GM21367 (cell line): Measurements from ENCODE around the gene CXCR2.
"Not testable (repeated sequence)": the region's sequence is repeated elsewhere in the genome, so short reads cannot be mapped to it uniquely, and the experiment has no call there.

Experiments
- ATAC-seq: cut with Tn5 transposase; IDR thresholded peaks from one replicate; pipeline ENCODE4 v1.9.1; 2021; ENCODE audit not compliant: unreplicated experiment

The CXCR2 gene

DNA sequence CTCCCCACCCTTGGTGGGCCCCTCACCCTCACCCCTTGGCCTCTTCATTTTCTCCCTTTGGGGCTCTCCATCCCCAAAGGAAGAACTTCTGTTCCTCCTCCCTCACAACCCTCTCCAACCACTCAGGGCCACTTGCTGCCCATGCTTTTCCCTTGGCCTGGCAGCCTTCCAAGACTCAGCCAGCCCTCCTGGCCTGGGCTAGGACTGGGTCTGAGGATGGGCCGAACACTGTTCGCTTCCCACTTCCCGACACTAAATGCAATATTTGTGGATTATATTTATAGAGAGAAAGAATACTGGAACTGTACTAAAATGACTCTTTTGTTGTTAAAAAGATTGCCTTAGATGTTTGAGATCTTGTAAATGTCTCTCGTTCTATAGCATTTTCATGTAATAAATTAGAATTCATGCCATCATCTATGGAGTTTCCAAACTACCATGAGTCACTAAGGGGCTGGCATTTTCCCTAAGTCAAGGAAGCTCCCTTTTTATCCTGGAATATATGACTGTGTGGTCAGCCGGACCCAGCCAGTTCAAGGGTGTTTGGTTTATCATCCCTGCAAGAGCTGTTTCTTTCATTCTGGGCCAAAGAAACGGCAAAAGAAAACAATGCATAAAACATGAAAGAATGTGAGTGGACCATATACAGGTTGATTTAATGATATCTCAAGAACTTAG is 3.8 kb downstream of the CXCR2 start:
- no peak for ATAC-seq

DNA sequence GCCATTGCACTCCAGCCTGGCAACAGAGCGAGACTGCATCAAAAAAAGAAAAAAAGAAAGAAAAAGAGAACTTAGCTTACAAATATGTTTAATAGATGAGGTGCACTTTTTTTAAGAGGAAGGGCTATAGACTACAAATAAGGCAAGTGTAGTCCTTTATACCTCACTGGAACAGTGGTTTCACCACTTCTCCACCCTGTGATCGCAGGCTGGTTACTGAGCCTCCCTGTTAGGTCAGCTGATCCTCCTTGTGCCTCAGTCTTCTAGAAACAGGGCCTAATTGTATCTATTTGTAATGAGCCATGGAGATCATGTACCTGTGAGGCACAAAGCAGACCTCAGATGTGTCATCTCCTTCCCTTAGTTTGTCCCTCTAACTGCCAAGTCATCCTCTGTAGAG is 4.5 kb downstream of the CXCR2 start:
- no peak for ATAC-seq

DNA sequence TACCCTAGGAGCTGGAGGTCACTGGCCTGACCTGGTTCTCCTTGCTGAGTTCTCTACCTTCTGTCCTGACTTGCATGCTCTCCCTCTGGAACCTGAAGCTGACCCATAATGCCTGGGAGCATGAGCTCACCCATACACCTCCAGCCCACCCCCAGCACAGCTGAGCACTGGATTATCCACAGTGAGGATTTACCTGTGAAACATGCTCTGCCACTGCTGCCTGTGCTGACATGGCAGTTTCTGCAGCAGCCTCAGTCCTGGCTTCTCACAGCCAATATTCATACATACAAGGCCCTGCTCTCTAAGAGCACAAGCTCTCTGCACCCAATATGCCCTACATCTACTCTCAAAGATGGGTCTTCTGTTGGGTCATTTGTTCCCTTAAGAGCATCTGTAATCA is 5.0 kb downstream of the CXCR2 start:
- no peak for ATAC-seq

DNA sequence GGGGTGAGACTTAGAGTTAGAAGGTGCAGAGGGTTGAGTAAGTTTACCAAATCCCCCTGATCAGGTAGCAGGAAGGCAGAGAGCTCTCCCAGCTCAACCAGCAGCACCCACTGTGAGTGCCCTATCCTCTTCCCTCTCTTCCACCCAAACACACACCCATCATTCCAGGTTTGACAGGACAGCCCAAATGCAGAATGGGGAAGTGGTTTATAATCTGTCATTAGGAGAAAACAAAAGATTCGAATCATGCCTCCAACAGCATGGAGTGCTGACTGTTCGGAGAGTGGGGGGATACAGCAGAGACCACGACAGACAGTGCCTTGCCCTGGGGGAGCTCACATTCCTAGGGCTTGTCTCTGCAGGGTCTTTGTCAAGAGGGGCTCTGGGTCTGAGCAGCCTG is 11.7 kb downstream of the CXCR2 start:
- ATAC-seq: no peak

DNA sequence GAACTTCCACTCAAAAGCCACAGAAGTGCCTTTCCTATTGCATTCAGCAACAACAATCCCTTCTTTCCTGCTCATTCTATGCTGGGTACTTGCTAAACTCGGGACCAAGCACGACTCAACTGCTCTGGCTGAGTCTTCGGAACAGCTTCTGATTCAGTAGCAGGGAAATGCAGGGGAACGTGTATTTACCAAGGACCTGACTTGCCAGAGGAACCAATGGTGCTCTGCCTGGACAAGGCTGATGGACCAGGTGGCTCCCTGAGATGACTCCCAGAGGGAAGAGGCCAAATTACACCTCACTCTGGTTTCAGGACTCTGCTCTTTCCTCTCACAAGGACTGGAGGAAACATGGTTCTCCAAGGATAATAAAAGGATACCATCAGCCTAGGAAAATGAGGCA is 12.2 kb downstream of the CXCR2 start:
- ATAC-seq: no peak

DNA sequence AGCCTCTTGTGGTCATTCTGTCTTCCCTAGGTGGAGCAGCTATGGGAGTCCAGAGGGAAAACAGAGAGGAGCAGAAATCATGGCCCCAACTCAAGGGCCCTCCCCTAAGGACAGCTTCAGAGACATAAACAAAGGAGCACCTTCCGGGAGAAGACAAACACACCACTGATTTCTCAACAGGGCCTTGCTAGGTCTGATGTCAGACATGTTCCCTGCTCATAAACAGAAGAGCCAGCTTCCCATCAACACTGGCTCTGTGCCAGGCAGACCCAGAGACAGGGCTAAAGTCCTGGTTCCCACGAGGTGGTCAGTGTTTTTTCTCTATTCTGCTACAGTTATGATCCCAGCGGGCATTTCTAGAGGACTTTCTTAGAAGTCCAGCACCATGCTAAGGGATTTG is 19.3 kb downstream of the CXCR2 start:
- ATAC-seq: no peak

DNA sequence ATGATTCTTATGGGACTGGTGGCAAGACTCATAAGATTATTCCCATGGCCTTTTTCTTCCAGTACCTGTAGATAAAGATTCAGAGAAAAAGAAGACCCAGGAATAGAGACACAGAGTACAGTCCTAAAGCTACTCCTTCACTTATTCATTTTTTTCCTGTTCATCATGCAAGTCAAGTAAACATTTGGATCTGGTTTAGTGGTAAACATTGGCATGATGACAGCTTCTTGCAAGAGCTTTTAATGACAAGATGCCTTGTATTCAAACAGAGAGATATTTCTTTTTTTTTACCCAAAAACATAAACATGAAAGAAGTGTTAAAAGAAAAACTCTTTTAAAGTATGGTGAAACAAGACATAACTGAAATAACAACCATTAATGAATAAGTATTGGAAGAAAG is 20.2 kb downstream of the CXCR2 start:
- no peak for ATAC-seq

DNA sequence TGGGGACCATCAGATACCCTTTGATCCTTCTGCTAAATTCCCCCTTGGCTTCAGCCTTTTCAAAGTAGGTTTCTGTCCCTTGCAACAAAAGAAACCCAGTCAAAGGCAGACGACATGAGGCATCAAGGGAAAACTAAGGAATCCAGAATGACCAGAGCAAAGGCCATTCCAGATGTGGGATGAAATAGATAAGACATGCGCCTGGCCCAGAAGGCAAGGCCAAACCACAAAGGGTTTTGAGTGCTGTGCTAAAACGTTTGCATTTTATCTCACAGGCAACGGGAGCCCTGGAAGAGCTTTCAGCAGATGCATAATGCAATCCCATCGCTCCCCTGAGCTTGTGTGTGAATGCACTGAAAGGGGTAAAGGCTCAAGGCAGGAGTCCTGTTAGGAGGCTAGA is 23.3 kb downstream of the CXCR2 start:
- no peak for ATAC-seq

DNA sequence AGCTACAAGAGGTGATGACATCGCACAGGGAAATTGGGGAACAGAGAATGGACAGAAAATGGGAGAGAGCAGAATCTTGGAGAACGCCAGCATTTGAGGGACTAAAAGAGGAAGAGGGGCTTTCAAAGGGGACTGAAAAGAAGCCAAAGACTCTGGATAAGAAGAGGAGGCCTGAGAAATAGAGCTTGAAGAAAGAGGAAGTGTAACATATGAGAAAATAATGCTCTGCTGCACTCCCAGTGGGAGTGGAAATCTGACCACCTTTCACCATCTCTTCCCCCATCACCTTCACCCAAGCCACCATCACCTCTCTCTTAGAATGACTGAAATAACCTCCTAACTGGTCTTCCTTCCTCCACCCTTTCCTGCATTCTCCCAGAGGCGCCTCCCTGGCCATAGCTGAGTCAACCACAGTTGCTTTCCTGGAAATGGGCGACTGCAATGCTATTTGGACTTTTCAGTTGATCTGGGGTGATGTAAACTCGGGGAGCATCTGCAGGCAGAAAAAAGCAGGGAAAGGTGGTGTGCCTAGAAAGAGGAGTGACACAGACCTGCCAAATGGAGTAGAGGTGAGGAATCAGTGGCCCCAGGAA is 24.1 kb downstream of the CXCR2 start:
- ATAC-seq: no peak

DNA sequence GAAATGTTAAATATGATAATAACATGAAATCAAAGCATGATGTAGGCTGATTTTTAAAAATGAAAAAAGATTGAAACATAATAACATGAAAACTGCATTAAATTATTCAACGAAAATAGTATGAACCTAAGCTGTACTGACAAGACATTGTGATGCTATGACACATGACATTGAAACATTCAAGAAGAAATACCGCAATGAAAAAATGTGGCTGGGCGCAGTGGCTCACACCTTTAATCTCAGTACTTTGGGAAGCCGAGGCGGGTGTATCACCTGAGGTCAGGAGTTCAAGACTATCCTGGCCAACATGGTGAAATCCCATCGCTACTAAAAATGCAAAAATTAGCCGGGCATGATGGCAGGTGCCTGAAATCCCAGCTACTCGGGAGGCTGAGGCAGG is 26.3 kb downstream of the CXCR2 start:
- no peak for ATAC-seq

DNA sequence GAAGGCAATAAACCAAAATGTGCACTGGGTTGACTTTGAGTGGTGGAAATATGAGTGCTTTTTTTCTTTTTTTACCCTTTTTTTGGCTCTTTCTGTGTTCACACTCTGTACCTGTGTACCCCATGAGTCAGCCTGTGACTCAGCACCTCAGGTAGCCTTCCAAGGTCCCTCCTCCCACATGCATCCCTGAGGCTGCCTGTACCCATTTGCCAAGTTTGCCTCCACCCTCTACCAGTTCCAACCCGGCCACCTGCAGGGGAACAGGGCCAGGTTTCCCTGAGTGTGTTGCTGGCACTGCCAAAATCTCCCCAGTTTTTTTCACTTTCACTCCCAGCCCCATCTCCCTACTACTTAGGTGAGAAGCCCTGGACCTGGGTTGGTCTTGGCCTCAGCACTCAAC is 26.9 kb downstream of the CXCR2 start:
- ATAC-seq: no peak

DNA sequence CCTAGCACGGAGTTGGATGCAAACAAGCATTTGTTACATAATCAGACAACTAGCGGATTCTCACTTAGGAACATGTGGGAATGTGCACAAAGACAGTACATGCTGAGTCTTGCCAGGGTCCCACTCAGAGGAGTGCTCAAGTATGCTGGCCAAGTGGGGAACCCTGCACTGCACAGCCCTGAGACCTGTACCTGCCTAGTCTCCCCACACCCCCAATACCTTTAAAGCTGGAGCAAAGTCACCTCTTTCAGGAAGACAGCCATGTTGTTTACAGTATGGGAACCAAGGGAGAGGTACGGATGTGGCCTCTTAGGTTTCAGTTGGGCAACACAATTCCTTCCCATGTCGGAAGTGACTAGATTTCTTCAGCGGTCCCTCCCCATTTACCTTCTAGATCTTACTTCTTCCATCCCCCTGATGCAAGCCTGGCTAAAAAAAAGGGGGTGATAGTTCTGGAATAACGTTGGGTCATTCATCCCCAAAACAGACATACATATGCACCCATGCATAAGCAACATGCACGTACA is 30.2 kb downstream of the CXCR2 start:
- ATAC-seq: no peak

DNA sequence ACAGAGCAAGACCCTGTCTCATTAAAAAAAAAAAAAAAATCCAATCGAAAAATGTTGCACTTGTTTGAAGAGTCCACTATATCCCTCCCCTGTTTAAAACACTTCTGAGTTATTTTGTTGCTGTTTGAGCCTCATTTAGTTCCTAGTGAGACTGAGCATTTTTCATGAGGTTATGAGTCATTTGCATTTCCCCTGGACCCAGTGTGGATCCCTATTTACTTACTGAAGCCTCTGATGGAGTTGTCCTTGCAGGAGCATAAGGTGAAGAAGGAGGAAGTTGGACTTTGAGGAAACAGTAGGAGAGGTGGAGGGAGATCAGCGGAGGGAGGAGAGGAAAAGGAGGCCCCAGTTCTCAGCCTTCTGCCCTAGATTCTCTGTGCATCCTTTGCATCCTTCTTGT is 35.8 kb downstream of the CXCR2 start:
- ATAC-seq: no peak

DNA sequence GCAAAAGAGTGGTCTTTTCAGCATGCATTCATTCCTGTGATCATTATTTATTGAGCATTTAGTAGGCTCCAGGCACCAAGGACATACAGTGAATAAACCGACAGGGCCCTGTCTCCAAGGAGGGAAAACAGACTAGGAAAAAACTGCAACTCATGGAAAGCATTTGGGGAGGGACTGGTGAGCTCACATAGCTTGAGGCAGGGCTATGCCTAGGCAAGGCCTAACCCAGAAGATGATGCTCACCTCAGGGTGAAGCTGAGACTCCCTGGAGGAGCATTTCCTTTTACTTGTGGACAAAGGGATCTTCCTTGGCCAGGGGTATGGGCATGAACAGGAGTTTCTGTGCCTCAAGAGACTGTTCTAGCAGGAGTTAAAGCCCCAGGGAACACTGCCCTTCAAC is 37.0 kb downstream of the CXCR2 start:
- ATAC-seq: no peak

DNA sequence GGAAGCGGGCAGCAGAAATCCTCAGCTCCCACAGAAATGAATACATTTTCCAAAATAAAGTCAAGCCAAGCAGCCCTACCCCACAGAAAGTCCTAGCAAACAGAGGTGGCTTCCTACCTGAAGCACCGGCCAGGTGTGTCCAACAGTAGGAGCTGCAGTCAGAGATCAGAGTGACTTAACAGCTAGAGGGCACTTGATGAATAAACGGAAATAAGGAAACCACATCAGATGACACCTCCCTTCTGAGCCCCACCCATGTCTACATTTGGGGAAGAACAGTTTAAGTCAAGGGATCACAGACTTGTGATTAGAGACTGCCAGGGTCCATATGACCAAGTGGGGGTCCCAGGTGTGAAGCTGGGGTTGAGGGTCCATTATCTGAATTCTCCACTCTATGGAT is 41.0 kb downstream of the CXCR2 start, which contains the start of gene CXCR1:
Gene CXCR1 (minus strand): TSS at position 172 of the 400 bp plus-strand sequence. CDS start 1,751 bp downstream, outside the sequence.
- no peak for ATAC-seq

DNA sequence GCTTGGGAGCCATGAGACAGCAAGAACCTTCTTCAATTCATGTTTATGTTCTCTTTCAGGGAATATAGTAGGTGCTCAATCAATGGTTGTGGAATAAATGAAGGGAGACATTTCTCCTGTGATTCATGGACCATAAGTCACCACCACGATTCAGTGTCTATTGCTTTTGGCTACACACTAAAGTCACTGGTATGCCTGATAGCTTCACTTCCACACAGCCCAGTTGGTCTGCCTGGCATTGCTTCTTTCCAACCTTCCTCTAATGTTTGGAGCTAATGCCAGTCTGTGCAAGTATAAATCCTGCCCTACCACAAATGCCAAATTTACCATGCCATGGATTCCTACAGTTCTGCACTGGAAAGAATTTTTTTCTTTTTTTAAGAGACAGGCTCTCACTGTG is 42.2 kb downstream of the CXCR2 start:
- ATAC-seq: no peak

DNA sequence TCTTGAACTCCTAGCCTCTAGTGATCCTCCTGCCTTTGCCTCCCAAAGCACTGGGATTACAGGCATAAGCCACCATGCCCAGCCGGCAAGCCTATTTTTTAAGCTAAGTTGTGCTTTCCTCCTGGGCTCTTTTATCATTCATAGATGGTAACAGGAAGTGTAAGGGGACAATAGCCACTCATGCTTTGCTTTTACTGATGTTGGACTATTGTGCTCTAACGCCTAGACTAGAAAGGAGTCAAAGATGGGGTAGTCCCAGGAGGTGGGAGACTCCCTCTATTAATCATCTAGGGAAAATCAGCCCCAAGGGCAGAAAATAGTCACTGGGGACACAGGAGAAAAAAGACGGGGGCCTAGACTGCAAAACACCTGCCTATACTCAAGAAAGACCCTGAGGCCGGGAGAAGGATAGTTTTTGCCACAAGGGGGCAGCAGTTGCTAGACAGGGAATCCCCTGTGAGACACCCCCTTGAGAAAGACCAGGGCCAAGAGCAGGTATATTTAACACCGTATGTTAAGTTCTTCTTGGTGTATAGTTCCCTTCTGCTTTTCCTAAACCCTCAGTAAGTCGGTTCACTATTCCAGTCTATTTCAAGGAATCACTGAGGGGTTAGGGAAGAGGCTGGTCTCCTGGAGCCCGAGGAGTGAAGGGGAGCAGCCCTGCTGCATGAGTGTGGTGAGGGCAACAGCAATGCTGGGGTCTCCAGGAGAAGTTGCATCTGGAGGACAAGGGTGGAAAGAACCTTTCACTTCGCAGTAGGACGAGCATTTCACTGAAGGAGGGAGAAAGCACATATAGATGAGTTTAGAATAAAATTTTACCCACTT is 43.0 kb downstream of the CXCR2 start:
- no peak for ATAC-seq

DNA sequence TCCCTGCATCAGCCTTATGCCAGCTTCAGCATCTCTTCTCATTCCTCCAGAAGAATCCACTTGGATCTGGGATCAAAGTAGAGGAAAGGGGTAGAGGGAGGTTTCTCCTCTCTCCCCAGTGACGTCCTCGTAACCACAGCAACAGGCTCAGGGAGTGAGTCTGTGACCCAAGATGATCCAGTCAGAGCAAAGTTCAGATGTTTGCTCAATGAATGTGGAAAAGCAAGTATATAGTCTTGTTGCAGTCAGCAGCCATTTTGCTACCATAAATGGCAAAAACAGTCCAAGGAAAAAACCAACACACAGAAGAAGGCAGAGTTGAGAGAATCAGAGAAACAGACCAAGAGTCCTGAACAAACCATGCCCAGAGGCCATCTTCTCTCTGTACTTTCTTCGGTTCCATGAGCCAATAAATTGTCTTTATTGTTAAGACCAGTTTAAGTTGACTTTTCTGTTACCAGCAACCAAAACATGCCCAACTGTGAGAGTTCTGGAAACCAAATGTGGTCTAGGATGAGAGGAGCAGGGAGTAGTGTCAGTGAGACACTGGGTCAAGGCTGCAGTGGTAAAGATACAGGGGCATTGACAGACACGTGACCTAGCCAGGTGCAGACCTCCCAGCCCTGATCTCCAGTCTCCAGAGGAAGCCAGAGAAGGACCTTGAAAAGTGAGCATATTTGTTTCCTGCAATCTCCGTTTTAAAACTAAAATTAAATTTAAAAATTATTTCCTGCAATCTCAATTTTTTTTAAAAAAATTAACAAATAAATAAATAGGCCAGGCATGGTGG is 44.1 kb downstream of the CXCR2 start:
- ATAC-seq: no peak

DNA sequence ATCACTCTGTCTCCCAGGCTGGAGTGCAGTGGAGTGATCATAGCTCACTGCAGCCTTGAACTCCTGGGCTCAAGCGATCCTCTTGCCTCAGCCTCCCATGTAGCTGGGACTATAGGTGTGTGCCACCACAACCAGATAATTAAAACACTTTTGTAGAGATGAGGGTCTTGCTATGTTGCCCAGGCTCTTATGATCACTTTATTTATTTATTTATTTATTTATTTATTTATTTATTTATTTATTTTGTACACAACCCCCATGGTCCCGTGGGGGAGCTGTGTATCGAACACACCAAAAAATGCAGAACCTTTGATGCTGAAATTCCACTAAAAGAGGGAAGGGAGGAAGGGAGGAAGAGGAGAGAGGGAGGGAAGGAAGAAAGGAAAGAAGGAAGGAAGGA is 45.9 kb downstream of the CXCR2 start:
- ATAC-seq: not testable (repeated sequence)

DNA sequence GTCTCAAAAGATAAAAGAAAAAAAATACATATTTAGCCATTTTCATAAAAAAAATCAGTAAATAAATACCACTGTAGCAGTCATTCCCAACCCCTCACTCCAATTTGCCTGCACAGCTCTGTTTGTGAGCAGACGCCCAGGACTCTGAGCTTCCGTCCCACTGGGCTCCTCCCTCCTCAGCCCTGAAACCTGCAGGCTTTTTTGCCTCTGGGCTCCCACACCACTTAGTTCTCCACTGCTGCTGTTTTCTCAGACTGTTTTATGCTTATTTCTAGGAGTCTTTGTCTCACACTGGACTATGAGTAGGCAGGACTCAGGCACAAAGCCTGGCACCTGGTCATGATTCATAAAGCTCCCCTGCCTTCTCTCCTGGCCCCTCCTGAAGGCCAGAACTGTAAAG is 47.0 kb downstream of the CXCR2 start:
- ATAC-seq: no peak

DNA sequence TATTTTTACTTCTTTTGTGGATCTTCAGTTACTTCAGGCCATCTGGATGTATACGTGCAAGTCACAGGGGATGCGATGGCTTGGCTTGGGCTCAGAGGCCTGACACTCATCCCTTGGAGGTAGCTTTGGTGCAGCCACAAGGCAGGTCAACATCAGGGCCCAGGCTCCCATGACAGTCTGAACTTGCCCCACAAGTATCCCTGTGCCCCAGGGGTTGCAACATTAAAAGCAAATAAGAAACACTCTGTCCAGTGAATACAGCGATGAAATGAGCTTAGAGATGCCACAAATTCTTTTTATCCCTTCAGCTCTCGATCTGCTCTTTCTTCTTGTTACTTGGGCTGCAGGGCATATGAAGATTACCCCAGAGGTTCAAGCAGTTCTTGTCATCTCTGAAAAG is 54.0 kb downstream of the CXCR2 start:
- no peak for ATAC-seq
